ENCODE data around the gene ATP8A2.

DNA sequence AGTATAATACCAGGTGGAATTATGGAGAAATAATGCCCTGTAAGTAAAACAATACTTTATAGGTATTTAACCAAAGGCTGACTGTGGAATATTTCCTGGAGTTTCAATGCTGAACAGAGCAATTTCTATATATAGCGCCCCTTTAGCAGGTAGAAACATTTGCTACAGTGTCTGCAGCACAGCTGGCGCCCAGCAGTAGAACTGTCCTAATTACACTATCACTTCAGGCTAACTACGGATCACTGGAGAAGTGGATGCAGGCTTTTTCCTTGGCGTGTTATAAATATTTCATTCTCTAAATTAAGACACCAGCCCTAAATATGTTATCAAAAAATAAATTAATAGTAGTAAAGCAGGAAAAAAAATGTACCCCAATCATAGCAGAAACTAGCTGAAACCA is 677.0 kb downstream of the ATP8A2 start:
- no peak for TF ChIP-seq CTCF (IDR thresholded peaks at IDR 0.05)
- no peak for TF ChIP-seq POLR2A (IDR thresholded peaks at IDR 0.05)

Data from upper lobe of left lung (tissue), 4 donors.